SK-N-SH (cell line): ENCODE results near the gene CCDC93. TPM values are rescaled to one million over a fixed set of nuclear protein-coding genes. Genes with fewer than 3 reads are reported as not detected.

ENCODE experiments used
- CTCF ChIA-PET: fragments of 300-600, 350-600 bp; formaldehyde crosslinking; extraction: SDS; loops from one replicate; lab custom pipeline; 2021; lab: Yijun Ruan, JAX
- POLR2A ChIA-PET: fragments of 350-600 bp; sonication (Branson Sonifier 250); formaldehyde crosslinking; extraction: SDS; loops from one replicate; lab custom pipeline; 2020; ENCODE audit warnings: antibody characterized with exemption, inconsistent platforms; lab: Yijun Ruan, JAX
- DNase-seq: peaks from one replicate; pipeline ENCODE4 v3.0.0; 2012
- H2AFZ ChIP-seq: fragments of 200-600 bp; sonication (generic); 2 replicates; pipeline ENCODE4 v1.8.1; 2016; ENCODE audit warnings: antibody characterized with exemption, mild to moderate bottlenecking, low read depth
- H3F3A ChIP-seq: fragments of 200-600 bp; sonication (generic); replicated peaks from 2 replicates; pipeline ENCODE3; 2016; ENCODE audit warnings: antibody characterized with exemption, mild to moderate bottlenecking; ENCODE audit not compliant: insufficient read depth
- H3K27ac ChIP-seq, 2 experiments: fragments of 200-500 bp in 1 of 2; fragments of 200-600 bp in 1 of 2; sonication (Bioruptor generic) in 1 of 2; sonication (generic), shearing (Covaris generic) in 1 of 2; 2 replicates each; pipeline versions ENCODE4 v1.5.1 to v1.6.1; 2014 to 2016; ENCODE audit warnings: low read depth in 2 of 2, inconsistent platforms in 1 of 2, low read length in 1 of 2, mild to moderate bottlenecking in 1 of 2, mixed read lengths in 1 of 2
- H3K27me3 ChIP-seq: fragments of 200-600 bp; sonication (generic), shearing (Covaris generic); 2 replicates; pipeline ENCODE4 v1.6.1; 2016; ENCODE audit warnings: mixed run types; ENCODE audit not compliant: insufficient read depth
- H3K36me3 ChIP-seq, 2 experiments: fragments of 200-500 bp in 1 of 2; fragments of 200-600 bp in 1 of 2; sonication (Bioruptor generic) in 1 of 2; sonication (generic) in 1 of 2; replicated peaks in 1 of 2; 2 replicates each; pipeline versions ENCODE3 to v1.5.1; 2014 to 2016; ENCODE audit warnings: low read length in 1 of 2, mild to moderate bottlenecking in 1 of 2; ENCODE audit not compliant: insufficient read depth in 2 of 2, control insufficient read depth in 1 of 2
- H3K4me1 ChIP-seq, 2 experiments: fragments of 200-500 bp in 1 of 2; fragments of 200-600 bp in 1 of 2; sonication (Bioruptor generic) in 1 of 2; sonication (generic), shearing (Covaris generic) in 1 of 2; 2 replicates each; pipeline versions ENCODE4 v1.5.1 to v1.6.1; 2014 to 2016; ENCODE audit warnings: low read depth in 1 of 2, low read length in 1 of 2, mixed run types in 1 of 2; ENCODE audit not compliant: insufficient read depth in 2 of 2, control insufficient read depth in 1 of 2
- H3K4me2 ChIP-seq: fragments of 200-600 bp; sonication (generic), shearing (Covaris generic); 2 replicates; pipeline ENCODE4 v1.6.1; 2017; ENCODE audit warnings: mixed run types
- H3K4me3 ChIP-seq, 2 experiments: fragments of 200-500 bp in 1 of 2; fragments of 200-600 bp in 1 of 2; sonication (Bioruptor generic) in 1 of 2; sonication (generic), shearing (Covaris generic) in 1 of 2; 2 replicates each; pipeline versions ENCODE4 v1.5.1 to v1.8.1; 2014 to 2016; ENCODE audit warnings: low read depth in 2 of 2, inconsistent platforms in 1 of 2, low read length in 1 of 2, mild to moderate bottlenecking in 1 of 2, mixed read lengths in 1 of 2, moderate library complexity in 1 of 2
- H3K79me2 ChIP-seq: fragments of 200-600 bp; sonication (generic); 2 replicates; pipeline ENCODE4 v1.8.1; 2017; ENCODE audit warnings: mild to moderate bottlenecking; ENCODE audit not compliant: insufficient read depth
- H3K9ac ChIP-seq: fragments of 200-600 bp; sonication (generic); 2 replicates; pipeline ENCODE4 v1.6.1; 2017; ENCODE audit warnings: mixed run types
- H3K9me2 ChIP-seq: fragments of 200-600 bp; sonication (generic); 2 replicates; pipeline ENCODE4 v1.6.1; 2017; ENCODE audit warnings: mixed run types
- H3K9me3 ChIP-seq: fragments of 200-600 bp; sonication (generic); 2 replicates; pipeline ENCODE4 v1.6.1; 2017; ENCODE audit warnings: mixed run types, mild to moderate bottlenecking, moderate library complexity
- H4K20me1 ChIP-seq: fragments of 200-600 bp; sonication (generic); 2 replicates; pipeline ENCODE4 v1.6.1; 2017; ENCODE audit warnings: mild to moderate bottlenecking, mixed run types; ENCODE audit not compliant: insufficient read depth
- CHD2 ChIP-seq: fragments of 150-350 bp; IDR thresholded peaks from 2 replicates; pipeline ENCODE4 v1.6.1; 2018; ENCODE audit warnings: low read length; ENCODE audit not compliant: partially characterized antibody
- ELF1 ChIP-seq: IDR thresholded peaks from 2 replicates; pipeline ENCODE4 v1.4.0; 2012
- EZH2phosphoT487 ChIP-seq: fragments of 200-600 bp; sonication (generic); IDR thresholded peaks from 2 replicates; pipeline ENCODE4 v1.6.1; 2017; ENCODE audit warnings: low read depth, mixed run types, mild to moderate bottlenecking, antibody characterized with exemption, moderate library complexity, borderline replicate concordance
- FOSL2 ChIP-seq: IDR thresholded peaks from 2 replicates; pipeline ENCODE4 v1.4.0; 2012; ENCODE audit warnings: low read depth, mild to moderate bottlenecking, moderate library complexity, borderline replicate concordance
- MEF2A ChIP-seq: IDR thresholded peaks from 2 replicates; pipeline ENCODE4 v1.4.0; 2012; ENCODE audit warnings: low read depth, borderline replicate concordance
- NFIC ChIP-seq: IDR thresholded peaks from 2 replicates; pipeline ENCODE4 v1.4.0; 2012; ENCODE audit warnings: borderline replicate concordance
- RCOR1 ChIP-seq: fragments of 150-350 bp; IDR thresholded peaks from 2 replicates; pipeline ENCODE4 v1.6.1; 2017; ENCODE audit warnings: antibody characterized with exemption, low read length
- RFX5 ChIP-seq: IDR thresholded peaks from 2 replicates; pipeline ENCODE4 v1.6.1; 2012; ENCODE audit warnings: mild to moderate bottlenecking, improper control_type of control experiment, low read length
- SMC3 ChIP-seq: IDR thresholded peaks from 2 replicates; pipeline ENCODE4 v1.6.1; 2012; ENCODE audit warnings: low read depth, low read length, improper control_type of control experiment
- TAF1 ChIP-seq: IDR thresholded peaks from 2 replicates; pipeline ENCODE4 v1.6.1; 2012; ENCODE audit warnings: low read depth, mild to moderate bottlenecking, low read length, moderate library complexity, borderline replicate concordance
- TCF12 ChIP-seq: IDR thresholded peaks from 2 replicates; pipeline ENCODE4 v1.4.0; 2012
- TEAD4 ChIP-seq: IDR thresholded peaks from 2 replicates; pipeline ENCODE4 v1.4.0; 2012; ENCODE audit warnings: mild to moderate bottlenecking, borderline replicate concordance; ENCODE audit not compliant: insufficient read depth
- WGBS: methylation state at CpG from one replicate; pipeline ENCODE4 v1.1.6; 2017; ENCODE audit warnings: low lambda C conversion rate; 5-methylcytosine and 5-hydroxymethylcytosine counted together
- polyA plus RNA-seq, 3 experiments: library from polyadenylated mRNA; depleted of rRNA; stranded (reverse); fragments of >200 nt; gene quantifications; 2 replicates each; pipeline ENCODE4 v1.2.3, GENCODE V29; 2012
- TF ChIP-seq, protein P1 (sequence below): fragments of 200-600 bp; sonication (generic); IDR thresholded peaks from 2 replicates; pipeline ENCODE4 v1.6.1; 2017; ENCODE audit warnings: antibody characterized with exemption, mild to moderate bottlenecking, moderate library complexity
- TF ChIP-seq, protein P2 (sequence below): IDR thresholded peaks from 2 replicates; pipeline ENCODE4 v1.4.0; 2012; ENCODE audit warnings: low read depth
- TF ChIP-seq, protein P3 (sequence below): fragments of 150-350 bp; IDR thresholded peaks from 2 replicates; pipeline ENCODE4 v1.6.1; 2016; ENCODE audit warnings: mild to moderate bottlenecking, low read depth, low read length

Gene CCDC93
- polyA plus RNA-seq, 1 of the 3 experiments (the other 2 are of a cell fraction), result 11.7 TPM

DNA sequence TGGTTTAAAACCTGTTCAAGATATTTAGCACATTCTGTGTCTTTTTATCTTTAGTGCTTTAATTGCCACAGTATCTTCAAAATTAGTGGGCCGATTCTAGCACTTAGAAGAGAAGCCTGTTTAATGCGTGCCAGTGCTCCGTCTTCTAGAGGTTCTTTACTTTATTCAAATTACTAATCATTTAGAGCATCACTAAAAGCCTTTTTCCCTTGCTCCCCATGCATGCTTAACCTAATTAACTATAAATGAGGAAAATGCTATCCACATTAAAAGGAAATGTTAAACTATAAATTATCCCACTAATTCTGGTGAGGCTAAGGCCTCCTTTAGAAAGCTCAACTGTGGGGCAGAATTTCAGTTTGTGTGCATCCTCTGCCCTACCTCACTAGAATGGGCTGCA lies 42.9 kb upstream of the CCDC93 start:
- H4K20me1 ChIP-seq, result no peaks in the 10 kb centered on the region
- no peak for TF ChIP-seq FOSL2
- no peak for TF ChIP-seq RFX5
- TF ChIP-seq, protein P1, sequence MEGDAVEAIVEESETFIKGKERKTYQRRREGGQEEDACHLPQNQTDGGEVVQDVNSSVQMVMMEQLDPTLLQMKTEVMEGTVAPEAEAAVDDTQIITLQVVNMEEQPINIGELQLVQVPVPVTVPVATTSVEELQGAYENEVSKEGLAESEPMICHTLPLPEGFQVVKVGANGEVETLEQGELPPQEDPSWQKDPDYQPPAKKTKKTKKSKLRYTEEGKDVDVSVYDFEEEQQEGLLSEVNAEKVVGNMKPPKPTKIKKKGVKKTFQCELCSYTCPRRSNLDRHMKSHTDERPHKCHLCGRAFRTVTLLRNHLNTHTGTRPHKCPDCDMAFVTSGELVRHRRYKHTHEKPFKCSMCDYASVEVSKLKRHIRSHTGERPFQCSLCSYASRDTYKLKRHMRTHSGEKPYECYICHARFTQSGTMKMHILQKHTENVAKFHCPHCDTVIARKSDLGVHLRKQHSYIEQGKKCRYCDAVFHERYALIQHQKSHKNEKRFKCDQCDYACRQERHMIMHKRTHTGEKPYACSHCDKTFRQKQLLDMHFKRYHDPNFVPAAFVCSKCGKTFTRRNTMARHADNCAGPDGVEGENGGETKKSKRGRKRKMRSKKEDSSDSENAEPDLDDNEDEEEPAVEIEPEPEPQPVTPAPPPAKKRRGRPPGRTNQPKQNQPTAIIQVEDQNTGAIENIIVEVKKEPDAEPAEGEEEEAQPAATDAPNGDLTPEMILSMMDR, result no peak
- H3K27me3 ChIP-seq, result peaks cover 4% of the 10 kb centered on the region; the same call in 1 of the 2 replicates
- H3K4me1 ChIP-seq, result no peaks in the 10 kb centered on the region; a peak in 1 of 4 replicates
- WGBS, result 55% methylated on average over 3 of the region's 3 CpGs
- no peak overlapping the region for H3K9ac ChIP-seq
- DNase-seq, result no peak
- H2AFZ ChIP-seq, result no peak overlapping the region
- CTCF ChIA-PET, result interaction anchor here (0.9 to 3.3 kb wide), 4 partner anchors 10 to 106 kb away, joined by 3 to 18 read pairs (median 6); no protein-coding TSS in a partner anchor
- no peaks in the 10 kb centered on the region for H3K36me3 ChIP-seq
- POLR2A ChIA-PET, result no interaction called here
- H3K4me3 ChIP-seq, result no peak overlapping the region
- H3K27ac ChIP-seq, result no peak overlapping the region
- H3F3A ChIP-seq, result no peaks in the 10 kb centered on the region
- H3K9me3 ChIP-seq, result no peaks in the 10 kb centered on the region
- no peaks in the 10 kb centered on the region for H3K79me2 ChIP-seq
- H3K4me2 ChIP-seq, result no peak overlapping the region
- H3K9me2 ChIP-seq, result no peaks in the 10 kb centered on the region

DNA sequence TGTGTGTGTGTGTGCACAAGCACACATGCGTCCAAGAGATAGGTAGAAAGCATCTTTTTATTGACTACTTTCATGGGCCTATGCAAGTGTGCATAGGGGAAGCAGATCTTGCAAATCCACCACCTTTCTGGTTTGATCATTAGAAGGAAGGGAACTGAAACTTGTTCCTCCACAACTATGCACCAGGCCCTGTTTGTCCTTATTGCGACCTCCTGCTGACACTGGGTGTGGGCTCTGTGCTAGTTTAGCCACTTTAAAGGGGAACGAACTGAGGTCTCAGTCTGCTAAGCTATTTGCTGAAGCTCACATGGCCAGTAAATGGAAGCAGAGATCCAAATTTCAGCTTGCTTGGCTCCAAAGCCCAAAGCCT lies 42.3 kb upstream of the CCDC93 start:
- no peaks in the 10 kb centered on the region; a peak in 1 of 4 replicates for H3K4me1 ChIP-seq
- no peaks in the 10 kb centered on the region for H3K36me3 ChIP-seq
- no peak overlapping the region for H3K9ac ChIP-seq
- no peak overlapping the region for H3K4me3 ChIP-seq
- H3F3A ChIP-seq, result no peaks in the 10 kb centered on the region
- ChIA-PET POLR2A (no interaction called here), CTCF (interaction anchor here (1.6 to 3.3 kb wide), 2 partner anchors 10 to 23 kb away, joined by 6 to 18 read pairs; no protein-coding TSS in a partner anchor)
- H3K79me2 ChIP-seq, result no peaks in the 10 kb centered on the region
- H2AFZ ChIP-seq, result no peak overlapping the region
- 45% methylated on average over 3 of the region's 3 CpGs for WGBS
- no peak for TF ChIP-seq MEF2A
- no peak for TF ChIP-seq SMC3
- TF ChIP-seq EZH2phosphoT487, result no peak
- no peak for TF ChIP-seq TEAD4
- TF ChIP-seq, all 33 proteins: peak for 0
- DNase-seq, result no peak
- H3K27me3 ChIP-seq, result peaks cover 4% of the 10 kb centered on the region; the same call in 1 of the 2 replicates
- no peaks in the 10 kb centered on the region for H3K9me2 ChIP-seq
- no peaks in the 10 kb centered on the region for H3K9me3 ChIP-seq
- H3K27ac ChIP-seq, result no peak overlapping the region
- H4K20me1 ChIP-seq, result no peaks in the 10 kb centered on the region
- no peak overlapping the region for H3K4me2 ChIP-seq

DNA sequence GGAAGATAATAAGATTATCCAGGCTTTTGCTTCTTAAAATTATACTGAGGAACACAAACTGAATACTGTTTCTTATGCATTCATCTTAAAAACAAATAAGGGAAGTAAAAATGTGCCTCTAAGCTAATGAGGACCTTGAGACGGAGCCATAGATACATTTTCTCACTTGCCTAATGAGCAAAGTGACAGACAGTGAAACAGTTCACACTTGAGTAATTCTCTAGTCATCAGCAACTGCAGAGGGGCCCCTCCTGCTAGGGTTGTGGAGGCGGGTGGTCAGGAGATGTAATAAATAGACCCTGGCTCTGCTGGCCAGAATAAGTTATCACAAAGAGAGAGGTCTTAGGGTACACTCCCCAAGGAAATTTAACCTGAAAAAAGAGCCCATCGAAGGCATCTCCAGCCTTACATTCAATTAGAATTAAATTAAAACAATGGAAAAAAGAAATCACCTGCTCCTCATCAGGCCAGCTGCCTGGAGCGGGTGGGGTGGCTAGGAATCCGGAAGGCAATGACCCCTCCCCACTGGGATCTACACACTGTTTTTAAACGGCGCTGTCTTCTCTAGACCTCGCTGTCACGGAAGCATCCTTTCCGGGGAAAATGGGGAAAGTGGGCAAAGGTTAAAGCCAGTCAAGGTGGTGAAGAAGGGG lies 41.8 kb upstream of the CCDC93 start:
- Histone ChIP-seq H3F3A (no peaks in the 10 kb centered on the region), H3K9ac (no peak overlapping the region), H3K9me3 (no peaks in the 10 kb centered on the region), H3K27ac (no peak overlapping the region), H3K4me3 (no peak overlapping the region), H4K20me1 (no peaks in the 10 kb centered on the region), H3K4me1 (no peaks in the 10 kb centered on the region; a peak in 1 of 4 replicates), H3K36me3 (no peaks in the 10 kb centered on the region), H2AFZ (no peak overlapping the region), H3K79me2 (no peaks in the 10 kb centered on the region), H3K4me2 (no peak overlapping the region), H3K27me3 (peaks cover 4% of the 10 kb centered on the region; the same call in 1 of the 2 replicates), H3K9me2 (no peaks in the 10 kb centered on the region)
- no peak for DNase-seq
- WGBS, result 67% methylated on average over 9 of the region's 10 CpGs
- ChIA-PET POLR2A (no interaction called here), CTCF (interaction anchor here (1.6 to 3.3 kb wide), 2 partner anchors 9 to 23 kb away, joined by 6 to 18 read pairs; no protein-coding TSS in a partner anchor)
- TF ChIP-seq EZH2phosphoT487, result no peak
- no peak for TF ChIP-seq SMC3
- TF ChIP-seq RFX5, result no peak
- no peak for TF ChIP-seq TEAD4
- TF ChIP-seq MEF2A, result no peak
- TF ChIP-seq, protein P2, sequence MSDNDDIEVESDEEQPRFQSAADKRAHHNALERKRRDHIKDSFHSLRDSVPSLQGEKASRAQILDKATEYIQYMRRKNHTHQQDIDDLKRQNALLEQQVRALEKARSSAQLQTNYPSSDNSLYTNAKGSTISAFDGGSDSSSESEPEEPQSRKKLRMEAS, result no peak
- no peak for TF ChIP-seq RCOR1
- TF ChIP-seq, protein P3, sequence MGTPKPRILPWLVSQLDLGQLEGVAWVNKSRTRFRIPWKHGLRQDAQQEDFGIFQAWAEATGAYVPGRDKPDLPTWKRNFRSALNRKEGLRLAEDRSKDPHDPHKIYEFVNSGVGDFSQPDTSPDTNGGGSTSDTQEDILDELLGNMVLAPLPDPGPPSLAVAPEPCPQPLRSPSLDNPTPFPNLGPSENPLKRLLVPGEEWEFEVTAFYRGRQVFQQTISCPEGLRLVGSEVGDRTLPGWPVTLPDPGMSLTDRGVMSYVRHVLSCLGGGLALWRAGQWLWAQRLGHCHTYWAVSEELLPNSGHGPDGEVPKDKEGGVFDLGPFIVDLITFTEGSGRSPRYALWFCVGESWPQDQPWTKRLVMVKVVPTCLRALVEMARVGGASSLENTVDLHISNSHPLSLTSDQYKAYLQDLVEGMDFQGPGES, result no peak
- TF ChIP-seq, protein P1, result no peak
- TF ChIP-seq NFIC, result no peak
- TF ChIP-seq TCF12, result no peak
- no peak for TF ChIP-seq TAF1
- TF ChIP-seq ELF1, result no peak
- no peak for TF ChIP-seq CHD2
